ENCODE data around the gene CCDC77.
"Not testable (repeated sequence)": the region's sequence is repeated elsewhere in the genome, so short reads cannot be mapped to it uniquely, and the experiment has no call there.

The CCDC77 gene

GRCh38 chr12:401235-402028 is at the start of gene CCDC77:
Gene CCDC77, plus strand, starts transcription at chr12:401644. Its CDS starts 7,740 bp downstream, at chr12:409384.
- peak within 1 kb of the TSS; percentile 81 for H3K4me3 ChIP-seq (ENCODE audit: control insufficient read depth, low read depth, low read length)
- peak; percentile 20 for TF ChIP-seq CTCF (conservative IDR thresholded peaks at IDR 0.05; ENCODE audit: control insufficient read depth, insufficient read depth, low read depth, low read length)
- peak; percentile 89 for DNase-seq (ENCODE audit: low read depth)

DNA sequence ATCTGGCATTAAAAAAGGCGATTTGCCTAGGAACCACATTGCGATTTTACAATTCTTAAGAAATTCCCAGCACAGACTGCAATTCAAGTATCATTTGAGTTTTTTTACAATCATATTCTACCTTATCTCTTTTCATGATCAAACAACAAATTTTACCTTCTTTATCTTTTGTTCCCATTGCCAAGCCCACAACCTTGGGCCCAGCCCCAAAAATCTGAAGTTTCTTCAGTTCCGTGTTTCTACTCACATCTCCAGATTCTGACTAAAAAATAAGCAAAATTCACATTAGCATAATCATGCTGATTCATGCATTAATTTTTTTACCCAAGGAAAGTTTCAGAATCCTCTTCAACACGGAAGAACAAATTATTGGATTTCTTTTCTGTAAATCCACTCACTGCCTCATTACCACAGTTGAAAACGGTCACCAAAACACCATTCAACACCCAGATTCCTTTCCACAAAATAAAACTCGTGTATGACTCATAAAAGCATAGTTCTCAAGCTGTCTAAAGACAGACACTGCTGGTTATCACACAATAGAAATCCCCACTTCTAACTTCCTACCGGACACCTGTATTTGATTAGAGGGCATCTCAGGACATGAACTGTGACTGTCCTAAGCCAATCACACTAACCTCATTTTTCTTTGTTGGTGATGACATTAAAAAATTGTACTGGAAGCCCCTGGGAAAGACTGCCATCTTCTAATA is 45.0 kb upstream of the CCDC77 start:
- DNase-seq (ENCODE audit: low read depth): peak; percentile 47
- H3K4me3 ChIP-seq (ENCODE audit: control insufficient read depth, low read depth, low read length): no peak overlapping the region
- no peak for TF ChIP-seq CTCF (conservative IDR thresholded peaks at IDR 0.05; ENCODE audit: control insufficient read depth, insufficient read depth, low read depth, low read length)

- TF ChIP-seq CTCF (conservative IDR thresholded peaks at IDR 0.05; ENCODE audit: control insufficient read depth, insufficient read depth, low read depth, low read length): no peak
- no peak overlapping the region for H3K4me3 ChIP-seq (ENCODE audit: control insufficient read depth, low read depth, low read length)
- no peak for DNase-seq (ENCODE audit: low read depth)
Measured at GRCh38 chr12:359091-359490, 42.4 kb upstream of the CCDC77 start.

- no peak for DNase-seq (ENCODE audit: low read depth)
- TF ChIP-seq CTCF (conservative IDR thresholded peaks at IDR 0.05; ENCODE audit: control insufficient read depth, insufficient read depth, low read depth, low read length): no peak
- H3K4me3 ChIP-seq (ENCODE audit: control insufficient read depth, low read depth, low read length): no peak overlapping the region
Measured at GRCh38 chr12:366820-367219, 34.6 kb upstream of the CCDC77 start.

- DNase-seq (ENCODE audit: low read depth): no peak
- no peak for TF ChIP-seq CTCF (conservative IDR thresholded peaks at IDR 0.05; ENCODE audit: control insufficient read depth, insufficient read depth, low read depth, low read length)
- H3K4me3 ChIP-seq (ENCODE audit: control insufficient read depth, low read depth, low read length): no peak overlapping the region
Measured at GRCh38 chr12:367972-368371, 33.5 kb upstream of the CCDC77 start.

DNA sequence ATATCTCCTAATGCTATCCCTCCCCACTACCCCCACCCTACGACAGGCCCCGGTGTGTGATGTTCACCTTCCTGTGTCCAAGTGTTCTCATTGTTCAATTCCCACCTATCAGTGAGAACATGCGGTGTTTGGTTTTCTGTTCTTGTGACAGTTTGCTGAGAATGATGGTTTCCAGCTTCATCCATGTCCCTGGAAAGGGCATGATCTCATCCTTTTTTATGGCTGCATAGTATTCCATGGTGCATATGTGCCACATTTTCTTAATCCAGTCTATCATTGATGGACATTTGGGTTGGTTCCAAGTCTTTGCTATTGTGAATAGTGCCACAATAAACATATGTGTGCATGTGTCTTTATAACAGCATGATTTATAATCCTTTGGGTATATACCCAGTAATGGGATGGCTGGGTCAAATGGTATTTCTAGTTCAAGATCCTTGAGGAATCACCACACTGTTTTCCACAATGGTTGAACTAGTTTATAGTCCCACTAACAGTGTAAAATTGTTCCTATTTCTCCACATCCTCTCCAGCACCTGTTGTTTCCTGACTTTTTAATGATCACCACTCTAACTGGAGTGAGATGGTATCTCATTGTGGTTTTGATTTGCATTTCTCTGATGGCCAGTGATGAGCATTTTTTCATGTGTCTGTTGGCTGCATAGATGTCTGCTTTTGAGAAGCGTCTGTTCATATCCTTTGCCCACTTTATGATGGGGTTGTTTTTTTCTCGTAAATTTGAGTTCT is 30.5 kb upstream of the CCDC77 start:
- DNase-seq (ENCODE audit: low read depth); H3K4me3 ChIP-seq (ENCODE audit: control insufficient read depth, low read depth, low read length): not testable (repeated sequence)

- no peak for TF ChIP-seq CTCF (conservative IDR thresholded peaks at IDR 0.05; ENCODE audit: control insufficient read depth, insufficient read depth, low read depth, low read length)
- DNase-seq (ENCODE audit: low read depth): peak; percentile 53
- peak overlapping the region; percentile 97 for H3K4me3 ChIP-seq (ENCODE audit: control insufficient read depth, low read depth, low read length)
Measured at GRCh38 chr12:386651-387050, 14.8 kb upstream of the CCDC77 start.
